Measurements from ENCODE around the gene TSKU.

The TSKU gene

DNA sequence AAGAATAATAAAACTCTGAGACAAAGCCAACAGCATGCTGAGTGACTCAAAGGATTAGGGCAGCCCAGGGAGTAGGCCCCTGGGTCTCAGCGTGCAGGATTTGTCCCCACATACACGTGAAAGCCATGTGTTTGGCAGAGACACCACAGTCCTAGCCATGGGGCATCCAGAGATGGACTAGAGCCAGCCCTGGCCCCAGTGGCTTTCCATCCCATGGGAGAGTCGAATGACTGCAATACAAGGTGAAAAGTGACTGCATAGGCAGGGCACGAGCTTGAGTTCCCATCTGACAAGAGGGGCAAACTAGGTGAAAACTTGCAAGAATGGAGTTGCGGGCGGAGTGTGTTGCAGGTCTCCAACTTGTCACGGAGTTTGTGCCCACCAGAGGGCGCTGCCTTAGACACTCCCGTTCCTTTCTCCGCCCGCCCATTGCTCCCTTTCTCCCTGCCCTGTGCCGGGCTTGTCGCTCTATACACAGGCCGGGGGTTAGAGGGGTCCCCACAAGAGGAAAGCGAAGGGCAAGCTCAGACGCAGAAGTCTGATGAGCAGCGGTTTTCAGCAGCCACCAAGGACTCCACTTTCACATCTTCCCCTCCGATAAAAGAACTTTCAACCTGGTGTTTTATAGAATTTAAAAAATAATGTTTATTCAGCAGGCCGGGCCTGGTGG lies 24.2 kb downstream of the TSKU start:
- no peak overlapping the region for H2BK15ac ChIP-seq (ENCODE audit: low read depth, poor library complexity, severe bottlenecking)
- no peak overlapping the region for H2BK120ac ChIP-seq (ENCODE audit: low read depth, low read length)
- no peak overlapping the region for H3K4ac ChIP-seq (ENCODE audit: low read depth in 1 of 2, low read length in 2 of 2)
- H3K4me2 ChIP-seq (ENCODE audit: low read length, poor library complexity, severe bottlenecking) = peak overlapping the region; percentile 36
- H3K18ac ChIP-seq (ENCODE audit: low read depth in 1 of 2, low read length in 2 of 2) = peak overlapping the region in 1 of 2 experiments; percentile 17
- H3K14ac ChIP-seq (ENCODE audit: low read length in 2 of 2) = no peak overlapping the region
- no peak overlapping the region for H2BK5ac ChIP-seq (ENCODE audit: low read depth, low read length, poor library complexity, severe bottlenecking)
- no peaks in the 10 kb centered on the region for H3K36me3 ChIP-seq (ENCODE audit: control insufficient read depth in 1 of 2, insufficient read depth in 2 of 2, low read depth in 1 of 2, low read length in 2 of 2)
- peak overlapping the region in 1 of 2 experiments; percentile 43 for H3K4me3 ChIP-seq (ENCODE audit: insufficient read depth in 1 of 2, low read depth in 1 of 2, low read length in 2 of 2)
- no peaks in the 10 kb centered on the region for H3K79me1 ChIP-seq (replicated peaks; ENCODE audit: low read length, poor library complexity, severe bottlenecking)
- H3K9ac ChIP-seq (ENCODE audit: low read length) = peak overlapping the region; percentile 79
- H3K9me3 ChIP-seq (ENCODE audit: control insufficient read depth, low read length) = no peaks in the 10 kb centered on the region
- 24% methylated on average over 17 of the region's 19 CpGs for WGBS
- no peak overlapping the region for H4K91ac ChIP-seq (ENCODE audit: low read length)
- no peaks in the 10 kb centered on the region for H3K27me3 ChIP-seq (ENCODE audit: control insufficient read depth in 1 of 2, insufficient read depth in 1 of 2, low read length in 2 of 2)
- H4K8ac ChIP-seq (ENCODE audit: low read length) = peak overlapping the region; percentile 27
- no peak overlapping the region for H2AFZ ChIP-seq (ENCODE audit: low read depth, low read length)
- no peak overlapping the region for H3K23ac ChIP-seq (ENCODE audit: low read length in 2 of 2)
- H3K27ac ChIP-seq (ENCODE audit: low read length, poor library complexity, severe bottlenecking) = no peak overlapping the region
- H2AK5ac ChIP-seq (ENCODE audit: low read length, severe bottlenecking) = no peak overlapping the region
- H2BK12ac ChIP-seq (ENCODE audit: low read length in 2 of 2) = no peak overlapping the region
- DNase-seq = peak; percentile 79
- H3K4me1 ChIP-seq (ENCODE audit: control insufficient read depth, insufficient read depth, low read depth, low read length) = peaks cover 4% of the 10 kb centered on the region

DNA sequence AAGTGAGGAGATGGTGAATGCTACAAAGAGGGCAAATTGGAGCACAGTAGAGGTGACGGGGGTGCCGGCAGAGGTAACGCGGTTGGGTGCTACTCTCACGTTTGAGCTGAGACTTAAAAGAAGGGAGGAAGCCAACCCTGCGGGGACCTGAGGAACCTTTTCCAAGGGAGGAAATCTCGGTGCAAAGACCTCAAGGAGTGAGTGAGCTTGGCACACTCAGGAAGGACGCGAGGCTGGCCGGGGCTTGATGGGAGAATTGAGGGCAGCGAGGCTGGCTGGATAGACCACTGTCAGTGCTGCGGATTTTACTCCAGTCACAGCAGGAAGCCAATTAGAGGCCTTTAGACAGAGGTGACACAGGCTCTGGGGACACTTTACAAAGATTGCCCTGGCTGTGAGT lies 25.0 kb downstream of the TSKU start:
- H3K36me3 ChIP-seq (ENCODE audit: control insufficient read depth in 1 of 2, insufficient read depth in 2 of 2, low read depth in 1 of 2, low read length in 2 of 2) = no peaks in the 10 kb centered on the region
- no peaks in the 10 kb centered on the region for H3K79me1 ChIP-seq (replicated peaks; ENCODE audit: low read length, poor library complexity, severe bottlenecking)
- no peak overlapping the region for H2BK15ac ChIP-seq (ENCODE audit: low read depth, poor library complexity, severe bottlenecking)
- no peak overlapping the region for H3K27ac ChIP-seq (ENCODE audit: low read length, poor library complexity, severe bottlenecking)
- H3K4me2 ChIP-seq (ENCODE audit: low read length, poor library complexity, severe bottlenecking) = no peak overlapping the region
- no peak overlapping the region for H2AK5ac ChIP-seq (ENCODE audit: low read length, severe bottlenecking)
- H3K14ac ChIP-seq (ENCODE audit: low read length in 2 of 2) = no peak overlapping the region
- no peak overlapping the region for H3K4ac ChIP-seq (ENCODE audit: low read depth in 1 of 2, low read length in 2 of 2)
- DNase-seq = no peak
- no peak overlapping the region for H2AFZ ChIP-seq (ENCODE audit: low read depth, low read length)
- H4K8ac ChIP-seq (ENCODE audit: low read length) = peak overlapping the region; percentile 33
- no peak overlapping the region for H3K4me3 ChIP-seq (ENCODE audit: insufficient read depth in 1 of 2, low read depth in 1 of 2, low read length in 2 of 2)
- no peak overlapping the region for H3K23ac ChIP-seq (ENCODE audit: low read length in 2 of 2)
- H3K9ac ChIP-seq (ENCODE audit: low read length) = peak overlapping the region; percentile 79
- no peak overlapping the region for H2BK120ac ChIP-seq (ENCODE audit: low read depth, low read length)
- H4K91ac ChIP-seq (ENCODE audit: low read length) = no peak overlapping the region
- no peaks in the 10 kb centered on the region for H3K9me3 ChIP-seq (ENCODE audit: control insufficient read depth, low read length)
- 84% methylated on average over 12 of the region's 12 CpGs for WGBS
- H3K18ac ChIP-seq (ENCODE audit: low read depth in 1 of 2, low read length in 2 of 2) = no peak overlapping the region
- H3K4me1 ChIP-seq (ENCODE audit: control insufficient read depth, insufficient read depth, low read depth, low read length) = peaks cover 4% of the 10 kb centered on the region
- H2BK12ac ChIP-seq (ENCODE audit: low read length in 2 of 2) = peak overlapping the region; percentile 28 to 45
- no peak overlapping the region for H2BK5ac ChIP-seq (ENCODE audit: low read depth, low read length, poor library complexity, severe bottlenecking)
- no peaks in the 10 kb centered on the region for H3K27me3 ChIP-seq (ENCODE audit: control insufficient read depth in 1 of 2, insufficient read depth in 1 of 2, low read length in 2 of 2)

DNA sequence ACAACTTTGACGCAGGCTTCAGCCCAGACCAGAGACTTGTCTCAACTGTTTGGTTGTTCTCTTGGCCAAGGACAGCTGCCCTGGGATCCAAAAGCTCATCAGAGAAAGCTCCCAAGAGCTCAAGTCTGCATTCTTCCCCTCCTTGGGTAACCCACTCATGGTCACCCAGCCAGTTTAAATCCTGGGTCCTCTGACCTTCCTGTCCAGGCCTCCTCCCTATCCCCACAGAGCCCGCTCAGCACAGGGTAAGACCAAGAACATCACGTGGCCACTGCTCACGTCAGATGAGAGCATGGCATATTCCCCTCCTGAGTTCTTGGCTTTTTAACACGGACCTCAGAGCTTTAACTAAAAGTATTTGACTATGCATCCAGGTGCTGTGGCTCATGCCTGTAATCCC lies 25.8 kb downstream of the TSKU start:
- Histone ChIP-seq H3K79me1 (replicated peaks; ENCODE audit: low read length, poor library complexity, severe bottlenecking) (no peaks in the 10 kb centered on the region), H4K8ac (ENCODE audit: low read length) (no peak overlapping the region), H3K4me2 (ENCODE audit: low read length, poor library complexity, severe bottlenecking) (no peak overlapping the region), H2BK5ac (ENCODE audit: low read depth, low read length, poor library complexity, severe bottlenecking) (no peak overlapping the region), H2BK12ac (ENCODE audit: low read length in 2 of 2) (no peak overlapping the region), H2BK15ac (ENCODE audit: low read depth, poor library complexity, severe bottlenecking) (no peak overlapping the region), H3K27ac (ENCODE audit: low read length, poor library complexity, severe bottlenecking) (no peak overlapping the region), H3K14ac (ENCODE audit: low read length in 2 of 2) (no peak overlapping the region), H2AK5ac (ENCODE audit: low read length, severe bottlenecking) (no peak overlapping the region), H3K9ac (ENCODE audit: low read length) (no peak overlapping the region), H2AFZ (ENCODE audit: low read depth, low read length) (no peak overlapping the region), H3K27me3 (ENCODE audit: control insufficient read depth in 1 of 2, insufficient read depth in 1 of 2, low read length in 2 of 2) (no peaks in the 10 kb centered on the region), H3K4me1 (ENCODE audit: control insufficient read depth, insufficient read depth, low read depth, low read length) (peaks cover 4% of the 10 kb centered on the region), H3K4ac (ENCODE audit: low read depth in 1 of 2, low read length in 2 of 2) (no peak overlapping the region), H3K18ac (ENCODE audit: low read depth in 1 of 2, low read length in 2 of 2) (no peak overlapping the region), H3K4me3 (ENCODE audit: insufficient read depth in 1 of 2, low read depth in 1 of 2, low read length in 2 of 2) (no peak overlapping the region), H3K23ac (ENCODE audit: low read length in 2 of 2) (no peak overlapping the region), H3K36me3 (ENCODE audit: control insufficient read depth in 1 of 2, insufficient read depth in 2 of 2, low read depth in 1 of 2, low read length in 2 of 2) (no peaks in the 10 kb centered on the region), H2BK120ac (ENCODE audit: low read depth, low read length) (no peak overlapping the region), H4K91ac (ENCODE audit: low read length) (no peak overlapping the region), H3K9me3 (ENCODE audit: control insufficient read depth, low read length) (peaks cover 3% of the 10 kb centered on the region)
- 91% methylated on average over 5 of the region's 5 CpGs for WGBS
- no peak for DNase-seq

DNA sequence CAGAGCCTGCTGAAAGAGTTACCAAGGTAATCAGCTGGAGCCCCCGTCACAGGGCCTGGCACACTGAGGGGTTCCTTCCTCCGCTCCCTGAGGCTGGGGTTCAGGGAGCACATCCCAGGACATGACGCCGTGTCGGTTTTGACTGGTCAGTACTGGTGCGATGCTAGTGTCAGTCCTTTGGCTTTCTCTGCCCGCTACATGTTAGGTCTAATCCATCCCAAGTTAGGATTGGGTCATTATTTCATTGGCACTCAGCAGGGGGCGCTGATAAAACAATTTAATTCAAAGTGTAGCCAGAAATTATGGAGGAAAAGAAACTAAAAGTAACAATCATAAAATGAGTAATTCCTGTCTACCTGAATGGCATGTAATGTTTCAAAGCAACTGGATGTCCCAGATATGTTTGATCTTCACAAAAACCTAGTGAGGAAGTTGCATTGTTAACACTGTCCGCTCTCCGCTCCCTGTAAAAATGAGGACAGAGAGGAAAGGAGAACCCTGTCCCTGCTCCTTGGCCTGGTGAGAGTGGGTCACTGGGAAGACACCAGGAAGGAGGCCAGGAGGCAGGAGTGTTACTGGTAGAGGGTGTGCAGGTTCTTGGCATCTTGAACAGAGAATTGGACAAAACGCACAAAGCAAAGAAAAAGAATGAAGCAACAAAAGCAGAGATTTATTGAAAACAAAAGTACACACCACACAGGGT lies 27.1 kb downstream of the TSKU start:
- Histone ChIP-seq H3K14ac (ENCODE audit: low read length in 2 of 2) (no peak overlapping the region), H4K91ac (ENCODE audit: low read length) (no peak overlapping the region), H3K4me2 (ENCODE audit: low read length, poor library complexity, severe bottlenecking) (no peak overlapping the region), H2AK5ac (ENCODE audit: low read length, severe bottlenecking) (no peak overlapping the region), H3K9me3 (ENCODE audit: control insufficient read depth, low read length) (peaks cover 7% of the 10 kb centered on the region), H3K36me3 (ENCODE audit: control insufficient read depth in 1 of 2, insufficient read depth in 2 of 2, low read depth in 1 of 2, low read length in 2 of 2) (no peaks in the 10 kb centered on the region), H3K4ac (ENCODE audit: low read depth in 1 of 2, low read length in 2 of 2) (no peak overlapping the region), H3K27ac (ENCODE audit: low read length, poor library complexity, severe bottlenecking) (no peak overlapping the region), H3K4me1 (ENCODE audit: control insufficient read depth, insufficient read depth, low read depth, low read length) (peaks cover 4% of the 10 kb centered on the region), H2BK120ac (ENCODE audit: low read depth, low read length) (no peak overlapping the region), H2BK15ac (ENCODE audit: low read depth, poor library complexity, severe bottlenecking) (no peak overlapping the region), H3K18ac (ENCODE audit: low read depth in 1 of 2, low read length in 2 of 2) (no peak overlapping the region), H3K23ac (ENCODE audit: low read length in 2 of 2) (no peak overlapping the region), H3K9ac (ENCODE audit: low read length) (peak overlapping the region; percentile 54), H2BK5ac (ENCODE audit: low read depth, low read length, poor library complexity, severe bottlenecking) (no peak overlapping the region), H4K8ac (ENCODE audit: low read length) (peak overlapping the region; percentile 45), H3K4me3 (ENCODE audit: insufficient read depth in 1 of 2, low read depth in 1 of 2, low read length in 2 of 2) (no peak overlapping the region), H3K79me1 (replicated peaks; ENCODE audit: low read length, poor library complexity, severe bottlenecking) (no peaks in the 10 kb centered on the region), H2BK12ac (ENCODE audit: low read length in 2 of 2) (peak overlapping the region in 1 of 2 experiments; percentile 83), H3K27me3 (ENCODE audit: control insufficient read depth in 1 of 2, insufficient read depth in 1 of 2, low read length in 2 of 2) (no peaks in the 10 kb centered on the region), H2AFZ (ENCODE audit: low read depth, low read length) (no peak overlapping the region)
- 92% methylated on average over 9 of the region's 11 CpGs for WGBS
- DNase-seq = peak; percentile 54
